Measurements from ENCODE around the gene SLF2. TPM values are rescaled to one million over a fixed set of nuclear protein-coding genes. Genes with fewer than 3 reads are reported as not detected.

SLF2 gene
- total and polyA plus RNA-seq, 2 of the 13 experiments (the other 11 are each of a cell fraction or from before 2014, with no cell fraction given) = 12.2 to 48.1 TPM

GRCh38 chr10:101008823-101009423 lies 96.2 kb downstream of the SLF2 start (continued):
- TF ChIP-seq TEF (CRISPR knock-in tag; IDR thresholded peaks at IDR 0.05) (no peak), ZNF383 (CRISPR knock-in tag; IDR thresholded peaks at IDR 0.05; ENCODE audit: borderline replicate concordance) (no peak), ZMYM3 (CRISPR knock-in tag; IDR thresholded peaks at IDR 0.05) (no peak), ZNF546 (CRISPR knock-in tag; conservative IDR thresholded peaks at IDR 0.05) (no peak), ZNF101 (CRISPR knock-in tag; IDR thresholded peaks at IDR 0.05; ENCODE audit: borderline replicate concordance, low read depth) (no peak), ZNF879 (CRISPR knock-in tag; IDR thresholded peaks at IDR 0.05) (no peak), ARID4A (CRISPR knock-in tag; IDR thresholded peaks at IDR 0.05; ENCODE audit: borderline replicate concordance) (no peak), NR2F6 (IDR thresholded peaks at IDR 0.05) (no peak), NR2F6 (CRISPR knock-in tag; IDR thresholded peaks at IDR 0.05) (0 out of 2 replicates have a peak, but pooled peaks have one; percentile 44), ZNF33B (CRISPR knock-in tag; IDR thresholded peaks at IDR 0.05) (no peak), ZNF570 (CRISPR knock-in tag; IDR thresholded peaks at IDR 0.05; ENCODE audit: borderline replicate concordance) (no peak), ZNF878 (CRISPR knock-in tag; IDR thresholded peaks at IDR 0.05) (no peak), ZNF34 (CRISPR knock-in tag; IDR thresholded peaks at IDR 0.05; ENCODE audit: borderline replicate concordance) (no peak), FOSL2 (CRISPR knock-in tag; IDR thresholded peaks at IDR 0.05) (peak; percentile 44), BCL3 (CRISPR knock-in tag; IDR thresholded peaks at IDR 0.05) (no peak), ZNF83 (CRISPR knock-in tag; IDR thresholded peaks at IDR 0.05; ENCODE audit: borderline replicate concordance) (no peak), ZNF275 (CRISPR knock-in tag; IDR thresholded peaks at IDR 0.05; ENCODE audit: borderline replicate concordance) (no peak), ZNF280B (CRISPR knock-in tag; IDR thresholded peaks at IDR 0.05; ENCODE audit: borderline replicate concordance) (peak; percentile 37; the same call in 1 of the 2 replicates)

Measured in HepG2 (cell line).